Left lung (tissue), 10 donors: ENCODE data around the gene NSD2. TPM values are rescaled to one million over a fixed set of nuclear protein-coding genes. Genes with fewer than 3 reads are reported as not detected.
"Not testable (repeated sequence)": the region's sequence is repeated elsewhere in the genome, so short reads cannot be mapped to it uniquely, and the experiment has no call there.

Experiments
- ATAC-seq: fragments of 200-7000 bp; cut with Tn5 transposase; one replicate; pipeline ENCODE4 v1.9.1; 2020; ENCODE audit warnings: moderate library complexity
- DNase-seq, 4 donors: peaks; one replicate each; pipeline ENCODE4 v3.0.0-alpha.2; 2013 to 2020
- H3K27ac ChIP-seq, 2 donors: fragments of 200-600 bp; sonication (generic) in 1 of 2; one replicate each; pipeline versions ENCODE4 v1.5.0 to v1.8.0; 2020 to 2021
- H3K27me3 ChIP-seq, 2 donors: fragments of 200-600 bp; sonication (generic) in 1 of 2; one replicate each; pipeline versions ENCODE4 v1.5.0 to v1.8.0; 2020 to 2021
- H3K36me3 ChIP-seq, 2 donors: fragments of 200-600 bp; sonication (generic) in 1 of 2; one replicate each; pipeline versions ENCODE4 v1.5.0 to v1.8.0; 2020 to 2021
- H3K4me1 ChIP-seq, 2 donors: fragments of 200-600 bp; one replicate each; pipeline ENCODE4 v1.8.0; 2021
- H3K4me3 ChIP-seq, 2 donors: fragments of 200-600 bp; sonication (generic) in 1 of 2; one replicate each; pipeline versions ENCODE4 v1.5.0 to v1.8.0; 2020 to 2021; ENCODE audit warnings: mild to moderate bottlenecking in 1 of 2
- H3K9me3 ChIP-seq, 2 donors: fragments of 200-600 bp; sonication (generic) in 1 of 2; one replicate each; pipeline versions ENCODE4 v1.5.0 to v1.8.0; 2020 to 2021
- intact Hi-C, 2 donors: fragments of 100-400 bp; cut with DNase I; formaldehyde crosslinking; loops; one replicate each; pipeline versions ENCODE4 v1.11.2 to v1.14.2; 2022
- polyA plus RNA-seq, 6 donors: library from polyadenylated mRNA; unstranded; fragments of 120-200 nt; gene quantifications; one replicate each; pipeline ENCODE4 v1.2.1, GENCODE V29; 2013; ENCODE audit not compliant: insufficient read length in 6 of 6
- total RNA-seq, 2 donors: library from RNA; stranded (reverse); fragmentation: NEBNext Ultra II Directional; extraction: Animal tissue kit (Norgen Biotek cat#: 25700); gene quantifications; one replicate each; pipeline ENCODE4 v1.2.1, GENCODE V29; 2021
- TF ChIP-seq, protein P1 (sequence below), 2 donors: fragments of 200-600 bp; sonication (generic) in 1 of 2; IDR thresholded peaks; one replicate each; pipeline versions ENCODE4 v1.5.0 to v1.8.0; 2021; ENCODE audit warnings: antibody characterized with exemption in 2 of 2
- donor health status: DM: no; HTN: yes; CAD: no.
- donor health status: DM: no; HTN: no; CAD: no.

Gene NSD2
- total and polyA plus RNA-seq, 8 donors = 53.6 to 93.8 (median 80.0) TPM

DNA sequence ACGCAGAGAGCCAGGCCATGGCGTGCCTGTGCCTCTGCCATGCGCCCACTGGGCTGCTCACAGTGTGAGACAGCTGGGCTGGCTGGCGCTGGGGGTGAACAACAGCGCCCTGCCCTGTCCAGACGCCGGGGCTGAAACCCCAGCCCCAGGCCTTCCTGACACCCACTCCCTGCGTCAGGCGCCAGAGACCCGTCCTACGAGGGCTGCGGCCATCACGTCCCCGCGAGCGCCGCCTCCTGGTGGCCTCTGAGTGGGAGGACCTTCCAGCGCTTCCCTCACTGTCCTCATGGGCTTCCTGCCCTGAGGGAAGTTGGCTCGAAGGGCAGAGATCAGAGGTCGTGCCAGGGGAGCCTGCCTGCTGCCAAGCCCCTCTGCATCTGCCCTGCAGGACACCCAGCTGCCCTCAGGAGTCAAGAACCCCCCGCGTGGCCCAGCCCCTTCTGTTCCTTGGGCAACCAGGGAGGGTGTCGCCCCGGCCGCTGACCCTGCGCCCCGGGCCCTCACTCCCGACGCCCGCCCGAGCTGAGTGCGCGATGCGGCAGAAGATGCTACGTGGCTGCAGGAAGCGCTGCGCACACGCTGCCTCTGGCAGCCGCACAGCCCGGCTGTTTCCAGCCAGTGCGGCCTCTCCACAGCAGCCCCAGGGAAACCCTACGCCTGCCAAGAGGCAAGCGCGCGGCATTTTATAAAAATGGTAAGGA lies 121.4 kb downstream of the NSD2 start:
- intact Hi-C loops = no loop called here
- no peak overlapping the region for H3K27ac ChIP-seq
- TF ChIP-seq, protein P1, sequence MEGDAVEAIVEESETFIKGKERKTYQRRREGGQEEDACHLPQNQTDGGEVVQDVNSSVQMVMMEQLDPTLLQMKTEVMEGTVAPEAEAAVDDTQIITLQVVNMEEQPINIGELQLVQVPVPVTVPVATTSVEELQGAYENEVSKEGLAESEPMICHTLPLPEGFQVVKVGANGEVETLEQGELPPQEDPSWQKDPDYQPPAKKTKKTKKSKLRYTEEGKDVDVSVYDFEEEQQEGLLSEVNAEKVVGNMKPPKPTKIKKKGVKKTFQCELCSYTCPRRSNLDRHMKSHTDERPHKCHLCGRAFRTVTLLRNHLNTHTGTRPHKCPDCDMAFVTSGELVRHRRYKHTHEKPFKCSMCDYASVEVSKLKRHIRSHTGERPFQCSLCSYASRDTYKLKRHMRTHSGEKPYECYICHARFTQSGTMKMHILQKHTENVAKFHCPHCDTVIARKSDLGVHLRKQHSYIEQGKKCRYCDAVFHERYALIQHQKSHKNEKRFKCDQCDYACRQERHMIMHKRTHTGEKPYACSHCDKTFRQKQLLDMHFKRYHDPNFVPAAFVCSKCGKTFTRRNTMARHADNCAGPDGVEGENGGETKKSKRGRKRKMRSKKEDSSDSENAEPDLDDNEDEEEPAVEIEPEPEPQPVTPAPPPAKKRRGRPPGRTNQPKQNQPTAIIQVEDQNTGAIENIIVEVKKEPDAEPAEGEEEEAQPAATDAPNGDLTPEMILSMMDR (IDR thresholded peaks at IDR 0.05) = no peak
- no peaks in the 10 kb centered on the region for H3K4me1 ChIP-seq
- ATAC-seq (no peak), DNase-seq (peak in 2 of 4 donors; percentile 19 to 80)
- no peak overlapping the region for H3K4me3 ChIP-seq
- H3K9me3 ChIP-seq = peaks cover 0 to 10% of the 10 kb centered on the region in 2 donors
- no peaks in the 10 kb centered on the region for H3K27me3 ChIP-seq
- H3K36me3 ChIP-seq = peaks cover 0 to 43% of the 10 kb centered on the region in 2 donors

DNA sequence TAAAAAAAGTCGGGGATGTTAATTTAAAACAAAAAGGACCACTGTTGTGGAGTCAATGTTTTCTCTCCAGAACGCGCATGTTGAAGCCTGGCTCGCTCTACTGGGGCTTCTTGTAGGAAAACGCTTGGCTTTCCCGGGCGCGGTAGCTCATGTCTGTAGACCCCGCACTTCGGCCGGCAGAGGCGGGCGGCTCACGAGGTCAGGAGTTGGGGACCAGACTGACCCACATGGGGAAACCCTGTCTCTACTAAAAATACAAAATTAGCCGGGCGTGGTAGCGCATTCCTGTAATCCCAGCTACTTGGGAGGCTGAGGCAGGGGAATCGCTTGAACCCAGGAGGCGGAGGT lies 122.0 kb downstream of the NSD2 start:
- ATAC-seq (no peak), DNase-seq (peak in 1 of 4 donors; percentile 28)
- intact Hi-C loops = no loop called here
- Histone ChIP-seq H3K27ac (no peak overlapping the region), H3K27me3 (no peaks in the 10 kb centered on the region), H3K36me3 (peaks cover 0 to 38% of the 10 kb centered on the region in 2 donors), H3K4me1 (no peaks in the 10 kb centered on the region), H3K4me3 (no peak overlapping the region), H3K9me3 (peaks cover 0 to 16% of the 10 kb centered on the region in 2 donors)
- TF ChIP-seq, protein P1 (IDR thresholded peaks at IDR 0.05) = no peak

DNA sequence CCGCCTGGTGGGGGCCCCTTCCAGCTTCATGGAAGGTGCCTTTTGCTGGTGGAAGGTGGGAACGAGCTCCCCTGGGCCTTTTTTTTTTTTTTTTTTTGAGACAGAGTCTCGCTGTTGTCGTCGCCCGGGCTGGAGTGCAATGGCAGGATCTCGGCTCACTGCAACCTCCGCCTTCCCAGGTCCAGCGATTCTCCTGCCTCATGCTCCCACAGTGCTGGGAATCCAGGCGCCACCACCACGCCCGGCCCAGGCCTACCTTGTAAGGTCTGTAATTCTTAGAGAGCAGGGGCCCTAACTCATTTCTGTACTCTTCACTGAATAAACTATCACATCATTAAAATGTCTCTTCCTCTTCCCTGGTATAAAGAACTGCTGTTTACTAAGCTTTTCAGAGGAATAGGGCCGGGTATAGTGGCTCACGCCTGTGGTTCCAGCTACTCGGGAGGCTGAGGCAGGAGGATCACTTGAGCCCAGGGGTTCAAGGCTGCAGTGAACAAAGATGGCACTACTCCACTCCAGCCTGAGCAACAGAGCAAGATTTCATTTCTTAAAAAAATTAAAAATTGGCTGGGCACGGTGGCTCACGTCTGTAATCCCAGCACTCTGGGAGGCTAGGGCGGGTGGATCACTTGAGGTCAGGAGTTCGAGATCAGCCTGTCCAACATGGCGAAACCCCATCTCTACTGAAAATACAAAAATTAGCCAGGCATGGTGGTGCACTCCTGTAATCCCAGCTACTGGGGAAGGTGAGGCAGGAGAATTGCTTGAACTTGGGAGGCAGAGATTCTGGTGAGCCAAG lies 122.7 kb downstream of the NSD2 start:
- H3K27me3 ChIP-seq, ATAC-seq, H3K27ac ChIP-seq, H3K4me3 ChIP-seq, intact Hi-C loops, H3K4me1 ChIP-seq: not testable (repeated sequence)
- peaks cover 0 to 19% of the 10 kb centered on the region in 2 donors for H3K9me3 ChIP-seq
- peak in 1 of 4 donors; percentile 35 for DNase-seq
- peaks cover 0 to 30% of the 10 kb centered on the region in 2 donors for H3K36me3 ChIP-seq

DNA sequence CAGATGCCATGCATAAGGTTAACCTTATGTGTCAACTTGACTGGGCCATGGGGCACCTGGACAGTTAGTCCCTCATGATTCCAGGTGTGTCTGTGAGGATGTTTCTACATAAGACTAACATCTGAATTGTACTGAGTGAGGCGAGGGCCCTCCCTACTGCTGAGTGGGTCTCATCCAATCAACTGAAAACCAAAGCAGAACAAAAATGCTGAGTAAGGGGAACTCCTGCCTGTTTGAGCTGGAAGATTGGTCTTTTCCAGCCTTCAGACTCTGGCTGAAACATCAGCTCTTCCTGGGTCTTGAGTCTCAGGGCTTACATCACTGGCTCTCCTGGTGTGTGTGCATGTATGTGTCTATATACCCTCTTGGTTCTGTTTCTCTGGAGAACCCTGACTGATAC lies 123.7 kb downstream of the NSD2 start:
- Histone ChIP-seq H3K27me3 (no peaks in the 10 kb centered on the region), H3K36me3 (peaks cover 0 to 20% of the 10 kb centered on the region in 2 donors), H3K4me1 (no peaks in the 10 kb centered on the region), H3K9me3 (peaks cover 0 to 24% of the 10 kb centered on the region in 2 donors), H3K27ac (no peak overlapping the region), H3K4me3 (no peak overlapping the region)
- TF ChIP-seq, protein P1 (IDR thresholded peaks at IDR 0.05) = no peak
- ATAC-seq = no peak
- no peak for DNase-seq
- intact Hi-C loops = no loop called here

DNA sequence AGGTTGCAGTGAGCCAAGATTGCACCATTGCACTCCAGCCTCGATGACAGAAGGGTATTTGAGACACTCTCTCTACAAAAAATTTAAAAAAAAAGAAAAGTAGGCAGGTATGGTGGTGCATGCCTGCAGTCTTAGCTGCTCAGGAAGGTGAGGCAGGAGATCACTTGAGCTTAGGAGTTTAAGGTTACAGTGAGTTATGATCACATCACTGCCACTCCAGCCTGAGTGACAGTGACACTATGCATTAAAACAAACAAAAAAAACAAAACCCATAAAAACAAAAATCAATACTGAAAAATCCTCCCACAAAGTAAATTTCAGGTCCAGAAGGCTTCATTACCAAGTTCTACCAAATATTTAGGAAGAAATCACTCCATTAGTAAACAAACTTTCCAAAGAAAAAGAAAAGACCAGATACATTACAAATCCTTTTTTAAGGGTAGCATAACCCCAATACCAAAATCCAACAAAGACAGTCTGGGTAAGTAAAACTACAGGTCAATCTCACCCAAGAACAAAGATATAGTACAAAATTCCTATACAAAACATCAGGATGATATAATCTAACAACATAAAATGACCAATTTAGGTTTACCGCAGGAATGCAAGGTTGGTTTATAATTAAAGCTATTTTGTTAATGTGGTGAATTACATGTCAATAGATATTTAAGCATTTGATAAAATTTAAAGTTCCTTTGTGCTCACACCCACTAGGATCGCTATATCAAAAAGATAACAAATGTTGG lies 125.8 kb downstream of the NSD2 start:
- TF ChIP-seq, protein P1 (IDR thresholded peaks at IDR 0.05) = no peak
- Histone ChIP-seq H3K9me3 (peaks cover 0 to 26% of the 10 kb centered on the region in 2 donors), H3K36me3 (peaks cover 0 to 1% of the 10 kb centered on the region in 2 donors), H3K4me1 (no peaks in the 10 kb centered on the region), H3K27me3 (no peaks in the 10 kb centered on the region), H3K27ac (no peak overlapping the region), H3K4me3 (no peak overlapping the region)
- intact Hi-C loops = no loop called here
- DNase-seq (no peak), ATAC-seq (no peak)
